ENCODE measurements around the gene TNIP1.

The TNIP1 gene

GRCh38 chr5:151106043-151106442, 25.2 kb upstream of the TNIP1 start:
- no peak for DNase-seq (ENCODE audit: low read depth)

DNA sequence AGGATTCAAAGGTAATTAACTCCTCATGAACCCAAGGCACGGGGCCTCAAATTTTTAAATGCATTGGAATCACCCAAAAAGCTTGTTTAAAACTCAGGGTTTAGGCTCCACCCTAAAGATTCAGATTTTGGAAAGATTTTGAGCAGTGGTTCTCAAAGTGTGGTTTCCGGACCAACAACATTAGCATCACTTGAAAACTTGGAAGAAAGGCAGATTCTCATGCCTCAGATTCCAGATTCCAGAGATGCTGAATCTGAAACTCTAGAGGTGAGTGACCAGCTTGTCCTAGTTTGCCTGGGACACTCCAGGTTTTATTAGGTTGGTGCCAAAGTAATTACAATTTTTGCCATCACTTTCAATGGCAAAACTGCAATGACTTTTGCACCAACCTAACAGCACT, 24.7 kb upstream of the TNIP1 start:
- no peak for DNase-seq (ENCODE audit: low read depth)

- no peak for DNase-seq (ENCODE audit: low read depth)
These were observed 24.0 kb upstream of the TNIP1 start for GRCh38 chr5:151104795-151105194.

- DNase-seq (ENCODE audit: low read depth): no peak
These were observed 20.9 kb upstream of the TNIP1 start for GRCh38 chr5:151101746-151102145.

DNA sequence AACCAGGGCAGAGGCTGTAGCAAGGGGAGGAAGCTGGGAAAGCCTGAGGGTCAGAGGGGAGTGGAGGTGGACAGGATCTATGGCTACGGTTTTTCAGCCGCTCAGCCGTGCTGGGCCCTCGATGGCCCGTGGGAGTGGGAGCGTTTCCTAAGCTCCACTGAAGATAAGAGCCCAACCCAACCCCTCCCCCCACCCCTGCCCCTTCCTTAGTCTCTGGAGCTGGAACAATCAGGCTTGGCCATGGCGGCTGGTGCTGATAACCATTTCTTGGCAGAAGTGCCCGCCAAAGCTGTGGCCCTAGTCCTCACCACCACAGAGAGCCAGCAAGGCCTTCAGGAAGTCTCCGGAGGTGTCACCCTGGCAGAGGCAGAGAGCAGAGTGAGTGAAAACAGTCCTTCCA, 20.3 kb upstream of the TNIP1 start:
- DNase-seq (ENCODE audit: low read depth): no peak

- DNase-seq (ENCODE audit: low read depth): no peak
These were observed 19.8 kb upstream of the TNIP1 start for GRCh38 chr5:151100681-151101080.

DNA sequence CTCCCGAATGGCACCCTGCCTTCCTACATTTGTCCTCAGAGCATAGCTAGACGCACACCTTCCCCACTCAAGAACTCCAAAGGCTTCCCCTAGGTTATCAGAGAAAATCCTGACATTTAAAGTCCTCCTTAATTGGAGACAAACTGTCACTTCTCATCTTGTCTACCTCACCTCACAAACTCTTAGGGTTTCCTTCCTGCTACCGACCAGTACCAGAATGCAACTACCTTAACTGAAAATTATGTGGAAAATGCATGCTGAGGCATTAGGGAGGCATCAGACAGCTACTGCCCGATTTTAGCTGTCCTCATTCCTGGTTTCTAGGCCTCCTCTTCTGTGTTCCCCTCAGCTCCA, 17.9 kb upstream of the TNIP1 start:
- no peak for DNase-seq (ENCODE audit: low read depth)

DNA sequence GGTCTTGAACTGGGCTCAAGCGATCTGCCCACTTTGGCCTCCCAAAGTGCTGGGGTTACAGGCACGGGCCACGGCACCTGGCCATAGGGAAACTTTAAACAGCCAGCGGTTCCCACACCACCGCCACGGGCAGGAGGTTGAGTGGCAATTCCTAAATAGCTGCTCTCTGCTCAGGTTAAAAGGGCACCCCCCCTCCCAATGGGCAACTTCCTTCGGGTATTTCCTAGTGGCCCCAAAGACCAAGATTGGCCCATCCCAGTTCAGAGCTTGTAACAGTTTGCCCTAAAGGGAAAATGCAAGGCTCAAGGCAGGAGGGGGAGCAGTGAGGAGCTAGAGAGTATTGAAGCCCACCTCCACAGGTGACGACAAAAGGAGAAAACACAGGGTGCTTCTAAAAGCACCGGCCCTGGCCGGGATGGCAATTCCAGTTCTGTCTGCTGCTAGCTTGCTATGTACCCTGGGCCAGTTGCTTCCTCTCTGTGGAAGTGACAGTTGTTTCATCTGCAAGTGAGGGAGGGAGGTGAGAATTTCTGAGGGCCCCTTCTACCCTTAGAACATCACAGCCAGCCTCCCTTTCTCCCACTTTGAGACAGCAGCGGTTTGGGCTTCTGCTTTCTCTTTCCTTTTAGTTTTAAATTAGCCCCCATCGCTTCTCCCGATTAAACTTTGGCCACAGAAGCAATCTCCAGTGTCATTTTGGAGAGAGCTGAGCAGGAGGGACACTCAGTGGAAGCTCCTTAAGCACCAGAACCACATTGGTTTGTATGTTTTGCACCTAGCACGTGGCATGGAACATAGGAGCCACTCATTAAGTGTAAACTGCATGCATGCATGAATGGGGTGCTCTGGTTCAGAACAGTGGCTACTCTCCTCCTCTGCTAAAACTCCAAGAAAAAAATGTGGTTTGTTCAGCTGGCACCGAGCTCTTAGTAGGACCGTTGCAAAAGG, 17.3 kb upstream of the TNIP1 start:
- no peak for DNase-seq (ENCODE audit: low read depth)

- DNase-seq (ENCODE audit: low read depth): no peak
These were observed 16.2 kb upstream of the TNIP1 start for GRCh38 chr5:151097061-151097460.

- no peak for DNase-seq (ENCODE audit: low read depth)
These were observed 15.2 kb upstream of the TNIP1 start for GRCh38 chr5:151096001-151096373.

- no peak for DNase-seq (ENCODE audit: low read depth)
These were observed 14.6 kb upstream of the TNIP1 start for GRCh38 chr5:151095341-151096000.

GRCh38 chr5:151094852-151095245, 14.0 kb upstream of the TNIP1 start:
- no peak for DNase-seq (ENCODE audit: low read depth)

GRCh38 chr5:151094030-151094851, 13.4 kb upstream of the TNIP1 start:
- DNase-seq (ENCODE audit: low read depth): no peak

- DNase-seq (ENCODE audit: low read depth): peak; percentile 94
These were observed 12.6 kb upstream of the TNIP1 start for GRCh38 chr5:151093476-151093889.

GRCh38 chr5:151092762-151093161, 11.9 kb upstream of the TNIP1 start:
- peak; percentile 68 for DNase-seq (ENCODE audit: low read depth)

GRCh38 chr5:151089726-151090125, 8.9 kb upstream of the TNIP1 start:
- no peak for DNase-seq (ENCODE audit: low read depth)

GRCh38 chr5:151088986-151089385, 8.2 kb upstream of the TNIP1 start:
- no peak for DNase-seq (ENCODE audit: low read depth)

DNA sequence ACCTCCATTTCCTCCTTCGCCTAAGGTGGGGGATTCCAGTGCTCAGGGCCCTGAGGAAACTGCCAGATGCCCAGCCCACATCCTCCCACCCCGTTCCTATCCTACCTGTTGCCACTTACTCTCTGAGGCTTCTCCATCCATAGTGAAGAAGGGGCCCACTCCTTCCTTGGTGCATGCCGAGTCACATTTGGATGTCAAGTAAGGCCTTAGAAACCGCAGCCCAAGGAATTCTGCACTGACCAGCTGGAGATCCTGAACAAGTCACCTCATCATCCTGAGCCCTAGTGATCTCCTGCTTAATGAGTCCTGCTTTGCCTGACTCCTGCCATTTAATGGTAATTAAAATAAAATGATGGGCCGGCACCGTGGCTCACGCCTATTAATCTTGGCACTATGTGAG, 6.7 kb upstream of the TNIP1 start:
- DNase-seq (ENCODE audit: low read depth): no peak

DNA sequence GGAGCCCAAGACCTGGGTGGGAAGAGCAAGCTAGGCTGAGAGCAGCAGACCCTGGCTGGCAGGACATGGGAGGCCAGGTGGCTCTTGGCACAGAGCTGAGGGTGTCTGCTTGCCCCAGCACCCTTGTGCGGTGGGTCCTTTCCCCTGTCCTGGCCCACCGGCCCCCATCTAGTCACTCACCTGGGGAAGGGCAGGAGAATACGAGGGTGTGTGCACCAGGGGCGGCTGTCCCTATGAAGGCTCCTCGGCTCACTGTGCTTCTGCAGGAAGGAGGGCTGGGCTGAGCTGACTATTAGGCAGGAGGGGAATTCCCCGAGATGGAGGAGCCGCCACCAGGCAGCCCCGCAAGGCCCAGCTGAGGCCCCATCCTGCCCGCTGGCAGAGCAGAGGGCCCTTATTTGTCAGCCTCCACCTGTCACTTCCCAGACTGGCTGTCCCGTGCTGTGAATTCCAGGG, 6.1 kb upstream of the TNIP1 start:
- DNase-seq (ENCODE audit: low read depth): no peak

DNA sequence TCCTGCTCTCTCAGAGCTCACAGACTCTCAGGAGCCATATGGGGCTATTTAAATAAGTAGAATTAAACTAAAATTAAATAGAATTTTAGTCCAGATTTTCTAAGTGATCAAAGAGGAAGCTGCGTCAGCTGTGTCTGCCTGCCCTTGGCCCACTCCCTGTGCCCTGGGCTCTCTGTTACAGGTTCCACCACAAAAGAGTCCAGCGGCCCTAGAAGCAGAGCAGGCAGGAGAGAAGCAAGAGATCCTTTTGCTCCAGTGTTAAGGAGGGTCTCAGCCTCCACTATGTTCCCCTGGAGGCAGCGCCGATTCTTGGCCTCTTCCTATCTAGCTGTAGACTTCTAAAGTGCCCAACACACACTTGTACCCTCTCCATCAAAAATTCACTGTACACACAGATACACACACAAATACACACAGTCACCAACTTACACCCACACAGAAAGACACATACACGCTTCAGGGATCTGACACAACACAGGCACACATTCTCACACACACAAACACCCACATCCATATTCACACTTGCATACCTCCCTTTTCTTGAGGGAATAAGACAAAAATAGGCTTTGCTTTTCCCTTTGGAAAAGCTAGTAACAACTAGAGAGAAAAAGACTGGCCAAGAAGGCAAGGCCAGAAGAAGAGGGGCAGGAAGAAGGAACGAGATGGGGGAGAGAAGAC, 5.5 kb upstream of the TNIP1 start:
- DNase-seq (ENCODE audit: low read depth): no peak

DNA sequence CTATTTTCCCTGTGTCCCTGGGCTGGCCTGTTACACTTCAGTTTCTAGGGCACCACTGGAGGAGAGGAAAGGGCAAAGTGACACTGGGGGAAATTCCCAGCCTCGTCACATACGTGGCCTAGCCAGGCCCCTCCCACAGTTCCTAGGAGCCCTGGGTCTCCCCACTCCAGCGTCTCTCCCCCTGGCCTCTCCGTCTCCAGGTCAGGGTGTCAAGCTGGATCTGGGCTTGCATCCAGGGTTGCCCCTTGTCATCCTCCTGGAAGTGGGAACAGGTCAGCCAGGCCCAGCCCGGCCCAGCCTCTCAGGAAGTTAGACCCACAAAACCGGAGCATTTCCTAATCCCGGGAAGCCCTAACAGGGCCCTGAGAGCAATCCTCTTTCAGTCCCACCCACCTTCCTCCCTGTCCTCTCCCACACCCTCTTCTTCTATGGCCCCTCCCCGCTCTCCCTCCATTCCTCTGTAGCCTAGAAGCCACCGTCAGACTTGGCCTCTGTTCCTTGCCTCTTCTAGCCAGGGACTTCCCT, 4.7 kb upstream of the TNIP1 start:
- no peak for DNase-seq (ENCODE audit: low read depth)

DNA sequence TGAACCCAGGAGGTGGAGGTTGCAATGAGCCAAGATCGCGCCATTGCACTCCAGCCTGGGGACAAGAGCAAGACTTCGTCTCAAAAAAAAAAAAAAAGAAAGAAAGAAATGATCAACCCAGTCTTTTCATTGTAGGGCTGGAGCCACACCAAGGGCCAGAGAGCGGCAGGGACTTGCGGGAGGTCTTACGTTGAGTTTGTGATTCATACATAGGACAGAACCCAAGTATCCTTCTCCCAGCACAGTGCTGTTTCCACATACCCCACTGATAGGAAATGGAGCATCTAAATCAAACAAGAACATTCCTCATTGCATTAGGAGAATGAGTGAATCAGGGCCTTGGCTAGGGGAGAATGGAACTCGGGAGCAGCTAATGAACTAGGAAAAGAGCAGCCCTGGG, 3.5 kb upstream of the TNIP1 start:
- no peak for DNase-seq (ENCODE audit: low read depth)
